B cell (primary cell): Measurements from ENCODE around the gene NEK6. TPM values are rescaled to one million over a fixed set of nuclear protein-coding genes. Genes with fewer than 3 reads are reported as not detected.
A peak's percentile ranks its signal among the peaks of the same experiment; 100 is the strongest.

Experiments
- ATAC-seq: fragments of 200-7000 bp; cut with Tn5 transposase; one replicate; pipeline ENCODE4 v1.10.0; 2021; ENCODE audit warnings: low read depth, mild to moderate bottlenecking, moderate number of reproducible peaks, moderate library complexity
- CTCF ChIA-PET: fragments of 350-600 bp; sonication (Branson Sonifier 250); formaldehyde crosslinking; loops from one replicate; lab custom pipeline; 2021; ENCODE audit warnings: antibody characterized with exemption, inconsistent platforms; lab: Charles Lee
- POLR2A ChIA-PET: fragments of 350-600 bp; sonication (Branson Sonifier 250); formaldehyde crosslinking; loops from one replicate; lab custom pipeline; 2021; ENCODE audit warnings: antibody characterized with exemption; lab: Charles Lee
- DNase-seq: peaks from one replicate; pipeline ENCODE4 v3.0.0; 2013
- H2AFZ ChIP-seq: 2 replicates; pipeline ENCODE4 v1.6.1; 2012; ENCODE audit warnings: mild to moderate bottlenecking, low read depth, low read length; ENCODE audit not compliant: insufficient read depth, poor library complexity, severe bottlenecking
- H3K27ac ChIP-seq, 2 donors: 1 replicate in 1 of 2; 2 replicates in 1 of 2; pipeline ENCODE4 v1.5.1; 2012 to 2013; ENCODE audit warnings: low read length in 2 of 2, mild to moderate bottlenecking in 2 of 2, moderate library complexity in 1 of 2
- H3K27me3 ChIP-seq, 4 experiments: fragments of 200-600 bp in 1 of 4; sonication (generic) in 1 of 4; replicated peaks in 1 of 4; 1 replicate in 2 of 4; 2 replicates in 2 of 4; pipeline versions ENCODE4 v1.6.1 to v1.7.0; 2013 to 2016; ENCODE audit warnings: low read length in 3 of 4, mild to moderate bottlenecking in 2 of 4, mixed read lengths in 1 of 4, moderate library complexity in 1 of 4; ENCODE audit not compliant: insufficient read depth in 4 of 4, control insufficient read depth in 3 of 4; ENCODE audit errors: control extremely low read depth in 1 of 4
- H3K36me3 ChIP-seq, 2 experiments: replicated peaks in 1 of 2; 1 replicate in 1 of 2; 2 replicates in 1 of 2; pipeline versions ENCODE4 v1.6.1 to v1.7.1; 2013; ENCODE audit warnings: low read length in 1 of 2; ENCODE audit not compliant: insufficient read depth in 2 of 2, control insufficient read depth in 1 of 2; ENCODE audit errors: control extremely low read depth in 1 of 2, extremely low read depth in 1 of 2
- H3K4me1 ChIP-seq, 2 donors: fragments of 200-600 bp in 1 of 2; sonication (generic) in 1 of 2; 1 replicate in 1 of 2; 2 replicates in 1 of 2; pipeline versions ENCODE4 v1.5.1 to v1.6.1; 2013 to 2017; ENCODE audit warnings: low read length in 2 of 2; ENCODE audit not compliant: control insufficient read depth in 2 of 2, insufficient read depth in 2 of 2
- H3K4me2 ChIP-seq: replicated peaks from 2 replicates; pipeline ENCODE3; 2012; ENCODE audit warnings: mild to moderate bottlenecking, low read depth, low read length; ENCODE audit not compliant: poor library complexity, severe bottlenecking
- H3K4me3 ChIP-seq, 5 experiments: fragments of 200-600 bp in 1 of 5; sonication (generic) in 1 of 5; 1 replicate in 3 of 5; 2 replicates in 2 of 5; pipeline versions ENCODE4 v1.5.1 to v1.7.0; 2011 to 2016; ENCODE audit warnings: low read length in 4 of 5, mild to moderate bottlenecking in 4 of 5, low read depth in 2 of 5, control low read depth in 1 of 5, moderate library complexity in 1 of 5; ENCODE audit not compliant: insufficient read depth in 1 of 5; ENCODE audit errors: control extremely low read depth in 1 of 5, extremely low read depth in 1 of 5
- H3K79me2 ChIP-seq: fragments of 200-600 bp; sonication (generic); one replicate; pipeline ENCODE4 v1.6.0; 2016; ENCODE audit warnings: low read length; ENCODE audit not compliant: control insufficient read depth, insufficient read depth
- H3K9ac ChIP-seq: fragments of 200-600 bp; sonication (generic); 2 replicates; pipeline ENCODE4 v1.6.1; 2017; ENCODE audit warnings: mild to moderate bottlenecking, low read length, moderate library complexity
- H3K9me3 ChIP-seq, 3 donors: one replicate each; pipeline versions ENCODE4 v1.6.1 to v1.7.1; 2013; ENCODE audit warnings: low read length in 2 of 3; ENCODE audit not compliant: control insufficient read depth in 2 of 3, insufficient read depth in 1 of 3; ENCODE audit errors: control extremely low read depth in 1 of 3
- H4K20me1 ChIP-seq: 2 replicates; pipeline ENCODE4 v1.6.0; 2012; ENCODE audit warnings: mild to moderate bottlenecking, low read length; ENCODE audit not compliant: insufficient read depth, control insufficient read depth, poor library complexity, severe bottlenecking
- H3K27ac Mint-ChIP-seq: one replicate; pipeline ENCODE4 v1.8.0; 2021; ENCODE audit warnings: mixed read lengths
- H3K27me3 Mint-ChIP-seq: one replicate; pipeline ENCODE4 v1.8.0; 2021; ENCODE audit warnings: mixed read lengths
- H3K4me1 Mint-ChIP-seq: one replicate; pipeline ENCODE4 v1.8.0; 2021; ENCODE audit warnings: mixed read lengths
- H3K4me3 Mint-ChIP-seq: one replicate; pipeline ENCODE4 v1.8.0; 2021; ENCODE audit warnings: mixed read lengths
- H3K9me3 Mint-ChIP-seq: one replicate; pipeline ENCODE4 v1.8.0; 2022; ENCODE audit warnings: mixed read lengths; ENCODE audit not compliant: insufficient read depth
- EZH2 ChIP-seq: IDR thresholded peaks from 2 replicates; pipeline ENCODE4 v1.6.1; 2012; ENCODE audit warnings: borderline replicate concordance, low read depth, mild to moderate bottlenecking, moderate library complexity, low read length; ENCODE audit not compliant: insufficient read depth, poor library complexity, severe bottlenecking
- WGBS: methylation state at CpG from one replicate; pipeline ENCODE4 v1.1.5; 2013; ENCODE audit warnings: missing lambda C conversion rate; ENCODE audit not compliant: insufficient coverage; 5-methylcytosine and 5-hydroxymethylcytosine counted together
- intact Hi-C: fragments of 100-400 bp; cut with micrococcal nuclease; formaldehyde crosslinking; loops from one replicate; pipeline ENCODE4 v1.10.0; 2022
- polyA plus RNA-seq: library from polyadenylated mRNA; depleted of rRNA; stranded (reverse); fragments of >200 nt; gene quantifications from 2 replicates; pipeline ENCODE4 v1.2.3, GENCODE V29; 2012
- total RNA-seq, 2 donors: library from RNA; stranded (reverse); fragments of 120-200 nt in 1 of 2; gene quantifications; 1 replicate in 1 of 2; 2 replicates in 1 of 2; pipeline versions ENCODE4 v1.2.3 to v1.2.4, GENCODE V29; 2013 to 2022
- TF ChIP-seq, protein P1 (sequence below): fragments of 200-600 bp; IDR thresholded peaks from one replicate; pipeline ENCODE4 v1.8.0; 2022; ENCODE audit warnings: antibody characterized with exemption, mild to moderate bottlenecking

Gene NEK6
- total and polyA plus RNA-seq, 2 donors (not counting 1 experiment from before 2014, with no cell fraction given), result 40.0 to 63.1 TPM

DNA sequence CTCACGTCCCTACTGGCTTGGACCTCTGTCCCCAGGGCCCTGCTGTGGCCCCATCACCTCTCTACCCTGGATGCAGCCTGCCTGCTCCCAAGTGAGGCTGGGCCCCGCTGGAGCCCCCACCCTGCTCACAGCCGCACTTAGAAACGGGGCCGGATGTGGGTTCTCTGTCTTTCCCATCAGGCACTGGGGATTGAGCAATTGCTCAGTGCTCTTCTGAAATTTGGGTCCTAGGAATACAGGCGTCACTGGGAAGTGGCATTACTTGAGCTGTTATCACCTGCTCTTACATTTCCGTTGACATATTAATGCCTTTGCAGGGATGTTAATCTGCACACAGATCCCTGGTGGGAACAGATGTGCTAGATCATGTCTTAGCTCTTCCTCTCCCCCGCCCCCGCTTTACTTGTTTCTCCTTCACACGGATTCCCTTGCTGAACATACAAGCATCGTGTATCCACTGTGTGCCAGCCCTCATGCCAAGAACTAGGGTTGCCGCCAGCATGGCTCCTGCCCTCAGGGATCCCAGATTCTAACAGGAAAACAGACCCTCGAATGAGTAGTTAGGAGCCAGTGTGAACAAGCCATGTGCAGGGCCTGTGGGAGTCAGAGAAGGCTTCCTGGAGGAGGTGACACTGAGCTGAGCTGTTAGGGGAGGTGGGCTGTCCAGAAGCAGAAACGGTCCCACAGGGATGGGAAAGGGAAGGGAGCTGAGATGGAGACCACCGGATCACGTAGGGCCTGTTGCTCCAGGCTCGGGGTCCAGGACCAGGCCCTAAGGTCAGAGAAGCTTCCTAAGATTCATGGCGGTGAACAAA, 65.1 kb downstream of the NEK6 start:
- Histone ChIP-seq H3K4me2 (no peak overlapping the region), H3K36me3 (peaks cover 0 to 40% of the 10 kb centered on the region in 2 experiments), H3K79me2 (peaks cover 23% of the 10 kb centered on the region), H3K4me1 (peaks cover 0 to 27% of the 10 kb centered on the region in 2 donors), H4K20me1 (peaks cover 9% of the 10 kb centered on the region), H3K9me3 (no peaks in the 10 kb centered on the region), H3K27ac (no peak overlapping the region), H3K4me3 (no peak overlapping the region), H3K9ac (no peak overlapping the region), H3K27me3 (no peaks in the 10 kb centered on the region), H2AFZ (no peak overlapping the region)
- peaks cover 40% of the 10 kb centered on the region for H3K4me1 Mint-ChIP-seq
- WGBS, result 94% methylated on average over 17 of the region's 18 CpGs
- no peak overlapping the region for H3K4me3 Mint-ChIP-seq
- ATAC-seq (no peak), DNase-seq (no peak)
- no peaks in the 10 kb centered on the region for H3K9me3 Mint-ChIP-seq
- TF ChIP-seq, protein P1, sequence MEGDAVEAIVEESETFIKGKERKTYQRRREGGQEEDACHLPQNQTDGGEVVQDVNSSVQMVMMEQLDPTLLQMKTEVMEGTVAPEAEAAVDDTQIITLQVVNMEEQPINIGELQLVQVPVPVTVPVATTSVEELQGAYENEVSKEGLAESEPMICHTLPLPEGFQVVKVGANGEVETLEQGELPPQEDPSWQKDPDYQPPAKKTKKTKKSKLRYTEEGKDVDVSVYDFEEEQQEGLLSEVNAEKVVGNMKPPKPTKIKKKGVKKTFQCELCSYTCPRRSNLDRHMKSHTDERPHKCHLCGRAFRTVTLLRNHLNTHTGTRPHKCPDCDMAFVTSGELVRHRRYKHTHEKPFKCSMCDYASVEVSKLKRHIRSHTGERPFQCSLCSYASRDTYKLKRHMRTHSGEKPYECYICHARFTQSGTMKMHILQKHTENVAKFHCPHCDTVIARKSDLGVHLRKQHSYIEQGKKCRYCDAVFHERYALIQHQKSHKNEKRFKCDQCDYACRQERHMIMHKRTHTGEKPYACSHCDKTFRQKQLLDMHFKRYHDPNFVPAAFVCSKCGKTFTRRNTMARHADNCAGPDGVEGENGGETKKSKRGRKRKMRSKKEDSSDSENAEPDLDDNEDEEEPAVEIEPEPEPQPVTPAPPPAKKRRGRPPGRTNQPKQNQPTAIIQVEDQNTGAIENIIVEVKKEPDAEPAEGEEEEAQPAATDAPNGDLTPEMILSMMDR, result no peak
- TF ChIP-seq EZH2, result no peak
- ChIA-PET CTCF (interaction anchor here (1.0 to 5.8 kb wide), 4 partner anchors 32 to 196 kb away, joined by 3 to 59 read pairs (median 3); no protein-coding TSS in a partner anchor), POLR2A (no interaction called here)
- intact Hi-C loops, result no loop called here
- peak overlapping the region; percentile 70 for H3K27ac Mint-ChIP-seq
- no peaks in the 10 kb centered on the region for H3K27me3 Mint-ChIP-seq

DNA sequence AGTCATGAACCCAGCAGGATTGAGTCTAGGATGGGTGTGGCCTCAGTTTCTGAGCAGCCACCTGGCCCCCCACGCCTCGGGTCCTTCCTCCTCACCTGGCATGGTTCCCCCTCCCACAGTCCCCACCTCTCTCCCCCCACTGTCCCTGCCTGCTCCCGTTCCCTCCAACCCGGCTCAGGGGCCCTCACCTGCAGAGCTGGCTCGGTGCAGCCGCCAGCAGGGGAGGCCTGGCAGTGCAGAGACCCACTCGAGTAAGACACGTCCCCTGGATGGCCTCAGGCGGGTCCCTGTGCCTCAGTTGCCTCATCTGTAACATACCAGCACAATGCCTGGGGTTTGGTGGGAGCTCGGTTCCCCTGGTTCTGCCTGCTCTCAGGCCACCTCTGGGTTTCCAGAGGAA, 66.2 kb downstream of the NEK6 start:
- no peak overlapping the region for H2AFZ ChIP-seq
- H3K36me3 ChIP-seq, result peaks cover 0 to 48% of the 10 kb centered on the region in 2 experiments
- H3K27ac ChIP-seq, result peak overlapping the region in 1 of 2 donors; percentile 56
- intact Hi-C loops, result loop anchor here (2.0 kb wide), 1 partner anchor 57 kb away; no protein-coding TSS in a partner anchor
- H3K9ac ChIP-seq, result no peak overlapping the region
- Mint-ChIP-seq H3K4me3 (no peak overlapping the region), H3K27ac (peak overlapping the region; percentile 90), H3K27me3 (no peaks in the 10 kb centered on the region), H3K9me3 (no peaks in the 10 kb centered on the region), H3K4me1 (peaks cover 40% of the 10 kb centered on the region)
- 96% methylated on average over 10 of the region's 10 CpGs for WGBS
- H3K4me2 ChIP-seq, result no peak overlapping the region
- H3K27me3 ChIP-seq, result no peaks in the 10 kb centered on the region
- peaks cover 0 to 27% of the 10 kb centered on the region in 2 donors for H3K4me1 ChIP-seq
- H4K20me1 ChIP-seq, result peaks cover 9% of the 10 kb centered on the region
- no peak for TF ChIP-seq EZH2
- TF ChIP-seq, protein P1, result no peak
- ChIA-PET CTCF (interaction anchor here (2.5 kb wide), 1 partner anchor 197 kb away, joined by 32 read pairs; no protein-coding TSS in a partner anchor), POLR2A (interaction anchor here (1.6 kb wide), 1 partner anchor 107 kb away, joined by 12 read pairs; no protein-coding TSS in a partner anchor)
- H3K9me3 ChIP-seq, result no peaks in the 10 kb centered on the region
- ATAC-seq (no peak), DNase-seq (no peak)
- H3K4me3 ChIP-seq, result no peak overlapping the region
- peaks cover 23% of the 10 kb centered on the region for H3K79me2 ChIP-seq
